Tibial nerve (tissue), 4 donors: ENCODE results near the gene NABP2.
"Not testable (repeated sequence)": the region's sequence is repeated elsewhere in the genome, so short reads cannot be mapped to it uniquely, and the experiment has no call there.

Experiments used
- EP300 ChIP-seq, 2 donors: sonication (generic); formaldehyde crosslinking; IDR thresholded peaks; one replicate each; pipeline ENCODE4 v1.6.1; 2017; ENCODE audit warnings: antibody characterized with exemption in 2 of 2, mild to moderate bottlenecking in 1 of 2
- POLR2A ChIP-seq, 2 donors: fragments of 450-650 bp; IDR thresholded peaks; one replicate each; pipeline ENCODE4 v1.6.1; 2017; ENCODE audit warnings: antibody characterized with exemption in 2 of 2, mild to moderate bottlenecking in 2 of 2, moderate library complexity in 2 of 2
- TF ChIP-seq, protein P1 (sequence below), 5 experiments: fragments of 200-600 bp in 3 of 5; fragments of 450-650 bp in 2 of 5; sonication (generic) in 3 of 5; IDR thresholded peaks; one replicate each; pipeline ENCODE4 v1.5.1; 2016 to 2019; ENCODE audit warnings: antibody characterized with exemption in 5 of 5, mild to moderate bottlenecking in 3 of 5, moderate library complexity in 2 of 5

DNA sequence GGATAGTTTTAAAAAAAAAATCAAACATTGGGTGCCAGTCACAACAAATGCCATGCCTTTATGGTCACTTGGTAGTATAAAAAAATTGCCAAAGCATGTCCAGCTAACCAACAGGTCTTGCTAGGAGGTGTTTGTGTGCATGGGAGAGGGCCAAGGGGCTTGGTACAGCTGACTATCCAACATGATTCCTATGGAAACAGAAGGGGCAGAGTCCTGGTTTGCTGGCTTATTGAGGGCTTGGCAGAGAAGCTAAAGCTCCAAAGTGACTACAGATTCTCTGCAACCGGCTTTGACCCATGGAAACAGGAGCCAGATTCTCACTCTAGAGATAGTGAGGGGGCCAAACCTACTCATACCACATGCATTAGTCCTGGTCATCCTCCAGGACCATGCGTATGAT lies 48.3 kb downstream of the NABP2 start:
- TF ChIP-seq, protein P1, sequence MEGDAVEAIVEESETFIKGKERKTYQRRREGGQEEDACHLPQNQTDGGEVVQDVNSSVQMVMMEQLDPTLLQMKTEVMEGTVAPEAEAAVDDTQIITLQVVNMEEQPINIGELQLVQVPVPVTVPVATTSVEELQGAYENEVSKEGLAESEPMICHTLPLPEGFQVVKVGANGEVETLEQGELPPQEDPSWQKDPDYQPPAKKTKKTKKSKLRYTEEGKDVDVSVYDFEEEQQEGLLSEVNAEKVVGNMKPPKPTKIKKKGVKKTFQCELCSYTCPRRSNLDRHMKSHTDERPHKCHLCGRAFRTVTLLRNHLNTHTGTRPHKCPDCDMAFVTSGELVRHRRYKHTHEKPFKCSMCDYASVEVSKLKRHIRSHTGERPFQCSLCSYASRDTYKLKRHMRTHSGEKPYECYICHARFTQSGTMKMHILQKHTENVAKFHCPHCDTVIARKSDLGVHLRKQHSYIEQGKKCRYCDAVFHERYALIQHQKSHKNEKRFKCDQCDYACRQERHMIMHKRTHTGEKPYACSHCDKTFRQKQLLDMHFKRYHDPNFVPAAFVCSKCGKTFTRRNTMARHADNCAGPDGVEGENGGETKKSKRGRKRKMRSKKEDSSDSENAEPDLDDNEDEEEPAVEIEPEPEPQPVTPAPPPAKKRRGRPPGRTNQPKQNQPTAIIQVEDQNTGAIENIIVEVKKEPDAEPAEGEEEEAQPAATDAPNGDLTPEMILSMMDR (IDR thresholded peaks at IDR 0.05): not testable (repeated sequence)
- not testable (repeated sequence) for TF ChIP-seq EP300, POLR2A (IDR thresholded peaks at IDR 0.05)
